OCI-LY1 (cell line): ENCODE data around the gene MTARC1.

Source experiments
- H2AFZ ChIP-seq: fragments of 200-600 bp; sonication (generic), shearing (Covaris generic); 2 replicates; pipeline ENCODE4 v1.6.0; 2014; ENCODE audit warnings: antibody characterized with exemption, mild to moderate bottlenecking, low read length
- H3F3A ChIP-seq: fragments of 200-600 bp; sonication (generic), shearing (Covaris generic); 2 replicates; pipeline ENCODE4 v1.6.0; 2014; ENCODE audit warnings: mild to moderate bottlenecking, antibody characterized with exemption, low read length, moderate library complexity; ENCODE audit not compliant: insufficient read depth
- H3K27ac ChIP-seq: fragments of 200-600 bp; sonication (generic); 2 replicates; pipeline ENCODE4 v1.5.1; 2014; ENCODE audit warnings: low read length, mixed run types, mild to moderate bottlenecking, low read depth; ENCODE audit not compliant: poor library complexity, severe bottlenecking
- H3K27me3 ChIP-seq: fragments of 200-600 bp; sonication (generic); 2 replicates; pipeline ENCODE4 v1.6.0; 2014; ENCODE audit warnings: antibody characterized with exemption, mild to moderate bottlenecking, low read length, moderate library complexity; ENCODE audit not compliant: insufficient read depth
- H3K36me3 ChIP-seq: fragments of 200-600 bp; sonication (generic); 2 replicates; pipeline ENCODE4 v1.6.1; 2014; ENCODE audit warnings: mild to moderate bottlenecking, antibody characterized with exemption, low read length, moderate library complexity, mixed read lengths; ENCODE audit not compliant: insufficient read depth
- H3K4me1 ChIP-seq: fragments of 200-600 bp; sonication (generic); 2 replicates; pipeline ENCODE4 v1.5.1; 2014; ENCODE audit warnings: mild to moderate bottlenecking, low read length, moderate library complexity; ENCODE audit not compliant: insufficient read depth, severe bottlenecking
- H3K4me2 ChIP-seq: fragments of 200-600 bp; sonication (generic), shearing (Covaris generic); 2 replicates; pipeline ENCODE4 v1.6.1; 2014; ENCODE audit warnings: low read length
- H3K4me3 ChIP-seq: fragments of 200-600 bp; sonication (generic); 2 replicates; pipeline ENCODE4 v1.5.1; 2014; ENCODE audit warnings: low read length, low read depth, mild to moderate bottlenecking, mixed read lengths; ENCODE audit not compliant: poor library complexity, severe bottlenecking
- H3K79me2 ChIP-seq: fragments of 200-600 bp; shearing (Covaris generic); 2 replicates; pipeline ENCODE4 v1.6.1; 2016; ENCODE audit warnings: mixed run types, low read length, mixed read lengths; ENCODE audit not compliant: insufficient read depth
- H3K9ac ChIP-seq: fragments of 200-600 bp; sonication (generic), shearing (Covaris generic); 2 replicates; pipeline ENCODE4 v1.6.1; 2014; ENCODE audit warnings: mild to moderate bottlenecking, low read length, mixed read lengths
- H3K9me2 ChIP-seq: fragments of 200-600 bp; sonication (generic), shearing (Covaris generic); 2 replicates; pipeline ENCODE4 v1.6.1; 2014; ENCODE audit warnings: low read depth, mild to moderate bottlenecking, low read length, mixed read lengths
- H3K9me3 ChIP-seq: fragments of 200-600 bp; shearing (Covaris generic); 2 replicates; pipeline ENCODE4 v1.6.1; 2014; ENCODE audit warnings: low read length, mixed read lengths
- H4K20me1 ChIP-seq: fragments of 200-600 bp; sonication (generic), shearing (Covaris generic); 2 replicates; pipeline ENCODE4 v1.6.0; 2016; ENCODE audit warnings: mild to moderate bottlenecking, low read length; ENCODE audit not compliant: insufficient read depth
- EZH2 ChIP-seq: fragments of 200-600 bp; sonication (generic), shearing (Covaris generic); IDR thresholded peaks from 2 replicates; pipeline ENCODE4 v1.8.0; 2017; ENCODE audit warnings: borderline replicate concordance, mixed run types, mild to moderate bottlenecking, antibody characterized with exemption, low read length, moderate library complexity, mixed read lengths
- TF ChIP-seq, protein P1 (sequence below): fragments of 200-600 bp; sonication (generic), shearing (Covaris generic); IDR thresholded peaks from 2 replicates; pipeline ENCODE4 v1.5.1; 2017; ENCODE audit warnings: mild to moderate bottlenecking, antibody characterized with exemption, low read length, moderate library complexity, mixed read lengths

Gene MTARC1

DNA sequence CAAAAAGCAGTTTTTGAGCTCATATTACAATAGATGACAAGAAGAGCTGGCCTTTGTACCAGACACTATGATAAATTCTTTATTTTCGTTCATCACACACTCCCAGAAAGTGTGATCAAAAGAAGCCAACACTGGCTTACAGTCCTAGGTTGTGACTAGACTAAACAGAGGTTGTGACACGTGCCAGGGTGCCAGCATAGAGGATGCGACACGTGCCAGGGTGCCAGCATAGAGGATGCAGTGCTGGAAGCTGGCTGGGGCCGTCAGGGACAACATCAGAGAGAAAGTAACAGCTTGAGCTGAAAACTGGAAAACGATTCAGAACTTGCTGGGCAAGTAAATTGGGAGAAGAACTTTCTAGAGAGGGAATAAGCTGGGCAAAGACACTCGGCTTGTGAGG lies 2.2 kb downstream of the MTARC1 start:
- Histone ChIP-seq H3K27ac (no peak overlapping the region), H3K36me3 (no peaks in the 10 kb centered on the region), H3F3A (no peaks in the 10 kb centered on the region), H2AFZ (no peak overlapping the region), H3K9me2 (no peaks in the 10 kb centered on the region), H3K9me3 (no peaks in the 10 kb centered on the region), H3K4me3 (no peak overlapping the region), H3K4me1 (no peaks in the 10 kb centered on the region), H4K20me1 (no peaks in the 10 kb centered on the region), H3K79me2 (no peaks in the 10 kb centered on the region), H3K9ac (no peak overlapping the region), H3K4me2 (no peak overlapping the region), H3K27me3 (no peaks in the 10 kb centered on the region; the same call in 1 of the 2 replicates)
- TF ChIP-seq, protein P1, sequence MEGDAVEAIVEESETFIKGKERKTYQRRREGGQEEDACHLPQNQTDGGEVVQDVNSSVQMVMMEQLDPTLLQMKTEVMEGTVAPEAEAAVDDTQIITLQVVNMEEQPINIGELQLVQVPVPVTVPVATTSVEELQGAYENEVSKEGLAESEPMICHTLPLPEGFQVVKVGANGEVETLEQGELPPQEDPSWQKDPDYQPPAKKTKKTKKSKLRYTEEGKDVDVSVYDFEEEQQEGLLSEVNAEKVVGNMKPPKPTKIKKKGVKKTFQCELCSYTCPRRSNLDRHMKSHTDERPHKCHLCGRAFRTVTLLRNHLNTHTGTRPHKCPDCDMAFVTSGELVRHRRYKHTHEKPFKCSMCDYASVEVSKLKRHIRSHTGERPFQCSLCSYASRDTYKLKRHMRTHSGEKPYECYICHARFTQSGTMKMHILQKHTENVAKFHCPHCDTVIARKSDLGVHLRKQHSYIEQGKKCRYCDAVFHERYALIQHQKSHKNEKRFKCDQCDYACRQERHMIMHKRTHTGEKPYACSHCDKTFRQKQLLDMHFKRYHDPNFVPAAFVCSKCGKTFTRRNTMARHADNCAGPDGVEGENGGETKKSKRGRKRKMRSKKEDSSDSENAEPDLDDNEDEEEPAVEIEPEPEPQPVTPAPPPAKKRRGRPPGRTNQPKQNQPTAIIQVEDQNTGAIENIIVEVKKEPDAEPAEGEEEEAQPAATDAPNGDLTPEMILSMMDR = no peak
- TF ChIP-seq EZH2 = no peak

DNA sequence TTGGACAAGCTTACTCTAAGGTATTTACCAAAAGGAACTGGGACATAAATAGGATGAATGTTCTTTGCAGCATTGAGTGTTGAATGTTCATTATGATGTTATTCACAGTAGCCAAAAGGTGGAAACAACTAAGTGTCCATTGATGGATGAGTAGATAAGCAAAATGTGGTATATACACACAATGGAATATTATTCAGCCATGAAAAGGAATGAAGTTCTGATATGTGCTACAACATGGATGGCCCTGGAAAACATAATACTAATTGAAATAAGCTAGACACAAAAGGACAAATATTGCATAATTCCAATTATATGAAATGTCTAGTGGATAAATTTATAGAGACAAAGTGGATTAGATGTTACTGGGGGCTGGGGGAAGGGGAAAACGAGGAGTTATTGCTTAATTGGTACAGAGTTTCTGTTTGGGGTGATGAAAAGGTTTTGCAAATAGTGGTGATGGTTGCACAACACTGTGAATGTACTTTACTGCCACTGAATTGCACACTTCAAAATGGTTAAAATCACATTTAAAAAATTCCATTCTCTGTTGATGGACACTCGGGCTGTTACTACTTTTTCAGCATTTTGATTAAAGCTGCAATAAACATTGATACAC lies 2.9 kb downstream of the MTARC1 start:
- H3K36me3 ChIP-seq = no peaks in the 10 kb centered on the region
- H2AFZ ChIP-seq = no peak overlapping the region
- H3K4me1 ChIP-seq = no peaks in the 10 kb centered on the region
- no peaks in the 10 kb centered on the region for H3K9me3 ChIP-seq
- H3K27ac ChIP-seq = no peak overlapping the region
- H3K4me2 ChIP-seq = no peak overlapping the region
- H3K9ac ChIP-seq = no peak overlapping the region
- H3K79me2 ChIP-seq = no peaks in the 10 kb centered on the region
- H3K4me3 ChIP-seq = no peak overlapping the region
- TF ChIP-seq, protein P1 = no peak
- TF ChIP-seq EZH2 = no peak
- H3K9me2 ChIP-seq = no peaks in the 10 kb centered on the region
- H3K27me3 ChIP-seq = no peaks in the 10 kb centered on the region; the same call in 1 of the 2 replicates
- H3F3A ChIP-seq = no peaks in the 10 kb centered on the region
- H4K20me1 ChIP-seq = no peaks in the 10 kb centered on the region

DNA sequence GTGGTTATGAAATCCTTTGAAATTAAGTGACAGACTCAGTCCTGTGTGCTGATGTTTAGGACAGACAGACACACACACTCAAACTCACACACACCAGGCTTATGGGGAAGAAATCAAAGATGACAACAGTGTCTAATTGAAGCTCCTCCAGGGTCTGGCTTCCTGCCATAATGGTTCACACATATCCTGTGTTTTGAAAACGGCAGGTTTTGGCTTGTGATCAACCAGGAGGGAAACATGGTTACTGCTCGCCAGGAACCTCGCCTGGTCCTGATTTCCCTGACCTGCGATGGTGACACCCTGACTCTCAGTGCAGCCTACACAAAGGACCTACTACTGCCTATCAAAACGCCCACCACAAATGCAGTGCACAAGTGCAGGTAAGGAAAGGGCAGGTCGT lies 4.6 kb downstream of the MTARC1 start:
- Histone ChIP-seq H3K4me2 (no peak overlapping the region), H3K27ac (no peak overlapping the region), H3F3A (no peaks in the 10 kb centered on the region), H3K9me3 (no peaks in the 10 kb centered on the region), H3K79me2 (no peaks in the 10 kb centered on the region), H3K36me3 (no peaks in the 10 kb centered on the region), H2AFZ (no peak overlapping the region), H3K4me3 (no peak overlapping the region), H4K20me1 (no peaks in the 10 kb centered on the region), H3K27me3 (no peaks in the 10 kb centered on the region; the same call in 1 of the 2 replicates), H3K9ac (no peak overlapping the region), H3K9me2 (no peaks in the 10 kb centered on the region), H3K4me1 (no peaks in the 10 kb centered on the region)
- TF ChIP-seq, protein P1 = no peak
- no peak for TF ChIP-seq EZH2
